RWPE1 (cell line): Measurements from ENCODE around the gene RNF223.

ENCODE experiments used
- CTCF ChIA-PET: fragments of 350-600 bp; sonication (Branson Sonifier 250); formaldehyde crosslinking; extraction: SDS; loops from one replicate; lab custom pipeline; 2021; lab: Yijun Ruan, JAX
- POLR2A ChIA-PET: fragments of 400-600 bp; formaldehyde crosslinking; extraction: SDS; loops from one replicate; lab custom pipeline; 2020; ENCODE audit warnings: antibody characterized with exemption; ENCODE audit not compliant: low non-redundant PET; lab: Yijun Ruan, JAX
- DNase-seq: peaks from one replicate; pipeline ENCODE4 v3.0.0; 2012; ENCODE audit warnings: low spot score
- H3K27ac ChIP-seq: fragments of 450-650 bp; 2 replicates; pipeline ENCODE4 v1.5.1; 2017
- TF ChIP-seq, protein P1 (sequence below): fragments of 450-650 bp; conservative IDR thresholded peaks from 2 replicates; pipeline ENCODE4 v1.5.1; 2017; ENCODE audit warnings: low read depth, mild to moderate bottlenecking

The RNF223 gene

DNA sequence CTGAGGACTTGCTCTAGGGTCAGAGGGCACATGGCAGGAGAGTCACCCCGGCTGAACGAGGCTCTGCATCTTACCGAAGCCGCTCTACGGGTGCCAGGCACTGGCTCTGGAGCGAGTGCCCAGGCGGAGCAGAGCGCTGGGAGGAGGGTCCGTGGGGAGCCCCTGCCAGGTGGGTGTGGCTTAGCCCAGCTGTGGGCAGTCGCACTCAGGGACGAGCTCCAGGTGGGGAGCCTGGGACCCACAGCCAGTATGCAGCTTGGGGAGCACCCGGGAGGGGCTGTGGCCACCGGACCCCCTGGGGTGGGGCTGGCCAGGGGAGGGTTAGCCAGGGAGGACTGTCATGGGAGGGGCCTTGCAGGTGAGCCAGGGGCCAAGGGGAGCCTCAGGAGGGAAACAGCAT lies 50.4 kb downstream of the RNF223 start:
- DNase-seq, result no peak
- POLR2A ChIA-PET, result no interaction called here
- CTCF ChIA-PET, result interaction anchor here (0.8 to 2.1 kb wide), 2 partner anchors 16 to 22 kb away, joined by 3 to 16 read pairs; no protein-coding TSS in a partner anchor
- TF ChIP-seq, protein P1, sequence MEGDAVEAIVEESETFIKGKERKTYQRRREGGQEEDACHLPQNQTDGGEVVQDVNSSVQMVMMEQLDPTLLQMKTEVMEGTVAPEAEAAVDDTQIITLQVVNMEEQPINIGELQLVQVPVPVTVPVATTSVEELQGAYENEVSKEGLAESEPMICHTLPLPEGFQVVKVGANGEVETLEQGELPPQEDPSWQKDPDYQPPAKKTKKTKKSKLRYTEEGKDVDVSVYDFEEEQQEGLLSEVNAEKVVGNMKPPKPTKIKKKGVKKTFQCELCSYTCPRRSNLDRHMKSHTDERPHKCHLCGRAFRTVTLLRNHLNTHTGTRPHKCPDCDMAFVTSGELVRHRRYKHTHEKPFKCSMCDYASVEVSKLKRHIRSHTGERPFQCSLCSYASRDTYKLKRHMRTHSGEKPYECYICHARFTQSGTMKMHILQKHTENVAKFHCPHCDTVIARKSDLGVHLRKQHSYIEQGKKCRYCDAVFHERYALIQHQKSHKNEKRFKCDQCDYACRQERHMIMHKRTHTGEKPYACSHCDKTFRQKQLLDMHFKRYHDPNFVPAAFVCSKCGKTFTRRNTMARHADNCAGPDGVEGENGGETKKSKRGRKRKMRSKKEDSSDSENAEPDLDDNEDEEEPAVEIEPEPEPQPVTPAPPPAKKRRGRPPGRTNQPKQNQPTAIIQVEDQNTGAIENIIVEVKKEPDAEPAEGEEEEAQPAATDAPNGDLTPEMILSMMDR, result no peak
- peak overlapping the region; percentile 98 for H3K27ac ChIP-seq

DNA sequence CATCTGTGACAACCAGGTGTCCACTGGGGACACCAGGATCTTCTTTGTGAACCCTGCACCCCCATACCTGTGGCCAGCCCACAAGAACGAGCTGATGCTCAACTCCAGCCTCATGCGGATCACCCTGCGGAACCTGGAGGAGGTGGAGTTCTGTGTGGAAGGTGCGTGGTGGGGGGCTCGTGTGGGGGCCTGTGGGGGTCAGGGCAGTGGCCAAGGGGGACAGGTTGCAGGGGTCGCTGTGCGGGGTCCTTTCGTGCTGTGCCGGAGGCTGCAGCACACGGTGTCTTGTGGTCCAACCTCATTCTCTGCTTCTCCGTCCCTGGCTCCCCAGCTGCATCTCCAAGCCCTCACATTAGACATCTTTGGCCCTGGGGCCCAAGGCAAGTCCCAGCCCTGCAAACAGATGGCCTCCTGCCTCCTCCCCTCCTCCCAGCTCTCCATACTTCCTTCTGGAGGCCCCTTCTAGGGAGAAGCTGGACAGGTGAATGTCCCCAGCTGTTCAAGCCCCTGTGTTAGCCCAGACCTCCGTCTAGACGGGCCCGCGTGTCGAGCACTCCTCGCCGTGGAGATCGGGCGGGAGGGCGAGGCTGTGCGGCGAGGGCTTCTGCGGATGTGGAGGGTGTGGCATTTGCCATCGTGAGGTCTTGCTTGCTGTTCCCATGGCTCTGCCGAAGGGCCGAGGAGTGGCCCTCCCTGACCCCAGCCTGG lies 51.6 kb downstream of the RNF223 start:
- H3K27ac ChIP-seq, result peak overlapping the region; percentile 98
- ChIA-PET CTCF (interaction anchor here (1.0 to 1.4 kb wide), 2 partner anchors 21 to 41 kb away, joined by 4 read pairs; no protein-coding TSS in a partner anchor), POLR2A (no interaction called here)
- DNase-seq, result no peak
- TF ChIP-seq, protein P1, result no peak

DNA sequence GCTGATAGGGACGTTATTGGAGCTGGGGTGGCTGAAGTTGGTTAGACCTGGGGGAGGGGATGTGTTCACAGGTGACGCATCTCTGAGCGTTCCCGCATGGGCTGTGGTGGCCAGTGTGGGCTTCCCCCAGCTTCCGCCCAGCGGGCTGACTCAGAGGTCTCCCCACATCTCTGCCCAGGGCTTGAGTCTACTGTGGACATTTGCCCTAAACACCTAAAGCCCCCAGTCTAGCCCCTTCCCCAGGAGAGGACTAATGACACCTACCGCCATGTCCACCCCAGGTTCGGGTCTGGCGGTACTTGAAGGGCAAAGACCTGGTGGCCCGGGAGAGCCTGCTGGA lies 52.2 kb downstream of the RNF223 start:
- peak; percentile 67 for DNase-seq
- CTCF ChIA-PET, result no interaction called here
- POLR2A ChIA-PET, result interaction anchor here (1.4 kb wide), 1 partner anchor 10 kb away, joined by 4 read pairs; no protein-coding TSS in a partner anchor
- TF ChIP-seq, protein P1, result no peak
- peak overlapping the region; percentile 98 for H3K27ac ChIP-seq

DNA sequence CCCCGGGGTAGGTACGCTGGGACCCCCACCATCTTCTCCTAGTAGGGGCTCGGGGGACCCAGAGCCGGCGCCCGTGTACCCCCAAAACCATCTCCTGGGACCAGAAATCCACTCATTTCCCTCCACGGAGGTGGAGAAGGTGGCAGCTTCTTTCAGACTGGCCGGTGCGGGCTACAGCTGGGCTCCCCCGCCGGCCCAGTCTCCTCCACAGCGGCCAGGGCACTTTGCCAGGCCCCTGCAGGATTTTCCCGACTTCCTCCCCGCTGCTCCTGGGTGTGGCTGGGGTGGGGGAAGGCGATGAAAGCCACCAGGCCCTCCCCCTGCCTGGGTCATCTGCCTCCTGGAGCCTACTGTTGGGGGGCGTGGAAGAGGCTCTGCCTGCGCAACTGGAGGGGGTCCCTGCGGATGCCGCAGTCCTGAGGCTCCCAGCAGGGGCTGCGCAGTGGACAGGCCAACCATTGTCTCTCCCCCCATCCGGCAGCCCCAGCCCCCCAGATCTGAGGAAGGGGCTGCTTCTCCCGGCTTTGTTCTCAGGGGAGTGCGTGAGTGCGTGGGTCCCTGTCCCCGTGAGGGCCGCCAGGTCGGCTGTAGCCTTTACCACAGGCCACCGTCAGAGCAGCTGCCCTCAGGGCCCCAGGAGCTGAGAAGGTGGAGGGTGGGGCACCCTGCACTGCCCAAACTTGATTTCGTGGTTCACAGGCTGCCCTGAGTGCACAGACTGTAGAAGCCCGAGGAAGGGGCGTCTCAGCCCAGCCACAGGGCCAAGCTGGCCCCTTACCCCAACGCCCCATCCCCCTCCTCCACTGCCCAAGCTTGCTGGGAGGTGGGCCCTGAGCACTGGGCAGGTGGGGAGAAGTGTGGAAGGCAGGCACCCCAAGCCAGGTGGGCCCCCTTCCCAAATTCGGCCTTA lies 52.8 kb downstream of the RNF223 start:
- TF ChIP-seq, protein P1, result no peak
- CTCF ChIA-PET, result interaction anchor here (0.6 kb wide), 1 partner anchor 15 kb away, joined by 4 read pairs; no protein-coding TSS in a partner anchor
- DNase-seq, result peak; percentile 51
- POLR2A ChIA-PET, result interaction anchor here (0.6 to 1.4 kb wide), 2 partner anchors 11 to 31 kb away, joined by 3 to 4 read pairs; no protein-coding TSS in a partner anchor
- H3K27ac ChIP-seq, result peak overlapping the region; percentile 98
